HG03025 (cell line): ENCODE measurements around the gene CEP120.
"Not testable (repeated sequence)": the region's sequence is repeated elsewhere in the genome, so short reads cannot be mapped to it uniquely, and the experiment has no call there.

Source experiments
- ATAC-seq: cut with Tn5 transposase; IDR thresholded peaks from one replicate; pipeline ENCODE4 v1.9.1; 2021; ENCODE audit warnings: mild to moderate bottlenecking, moderate library complexity; ENCODE audit not compliant: unreplicated experiment, low FRiP score

CEP120 gene

DNA sequence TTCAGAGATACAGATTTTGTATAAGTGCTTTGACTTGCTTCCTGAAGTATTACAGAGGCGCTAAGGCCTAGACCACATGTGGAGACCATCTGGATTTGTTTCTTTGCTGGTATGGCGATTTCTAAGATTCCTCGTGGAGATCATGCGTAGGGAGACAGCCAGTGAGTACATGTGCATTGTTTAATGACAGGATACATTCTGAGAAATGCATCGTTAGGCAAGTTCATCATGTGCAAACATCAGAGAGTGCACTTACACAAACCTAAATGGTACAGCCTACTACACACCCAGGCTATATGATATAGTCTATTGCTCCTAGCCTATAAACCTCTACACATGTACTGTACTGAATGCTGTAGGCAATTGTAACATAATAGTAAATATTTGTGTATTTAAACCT lies 16.5 kb upstream of the CEP120 start:
- ATAC-seq, result no peak

DNA sequence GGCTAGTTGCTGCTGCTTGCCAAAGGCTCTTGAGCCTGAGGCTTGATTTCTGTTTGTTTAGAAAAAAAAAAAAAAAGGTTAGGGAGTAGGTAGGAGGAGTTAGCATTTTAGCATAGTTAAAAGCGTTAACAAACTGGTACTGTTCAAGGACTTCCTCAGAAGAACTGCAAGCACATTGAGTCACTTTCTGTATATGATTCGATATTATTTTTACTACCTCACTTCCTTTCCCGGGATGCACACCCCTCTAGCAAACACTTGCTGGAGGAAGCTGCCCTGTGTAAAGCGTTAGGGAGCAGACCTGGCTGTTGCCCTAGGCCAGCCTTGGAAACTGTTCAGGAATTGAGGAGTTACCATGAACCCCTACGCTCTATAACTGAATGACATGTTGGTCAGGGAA lies 15.7 kb upstream of the CEP120 start:
- no peak for ATAC-seq

DNA sequence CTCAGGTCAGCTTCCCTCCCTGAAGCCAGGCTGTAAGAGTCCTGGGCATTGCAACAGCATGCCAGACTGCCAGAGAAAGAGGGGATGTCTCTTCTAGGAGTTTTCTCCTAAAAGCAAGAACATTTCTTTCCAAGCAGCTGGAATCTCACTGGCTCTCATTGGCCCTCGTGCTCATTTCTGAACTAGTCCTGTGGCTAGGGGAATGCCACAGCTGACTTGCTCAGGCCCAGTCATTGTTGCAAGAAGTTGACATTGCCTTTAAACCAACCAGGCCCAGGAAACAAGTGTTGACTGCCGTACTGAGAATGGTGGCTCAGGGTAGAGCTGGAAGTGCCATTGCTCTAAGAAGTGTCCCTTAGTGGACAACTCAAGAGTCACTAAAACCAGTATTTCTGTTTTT lies 15.0 kb upstream of the CEP120 start:
- ATAC-seq, result peak; percentile 54

DNA sequence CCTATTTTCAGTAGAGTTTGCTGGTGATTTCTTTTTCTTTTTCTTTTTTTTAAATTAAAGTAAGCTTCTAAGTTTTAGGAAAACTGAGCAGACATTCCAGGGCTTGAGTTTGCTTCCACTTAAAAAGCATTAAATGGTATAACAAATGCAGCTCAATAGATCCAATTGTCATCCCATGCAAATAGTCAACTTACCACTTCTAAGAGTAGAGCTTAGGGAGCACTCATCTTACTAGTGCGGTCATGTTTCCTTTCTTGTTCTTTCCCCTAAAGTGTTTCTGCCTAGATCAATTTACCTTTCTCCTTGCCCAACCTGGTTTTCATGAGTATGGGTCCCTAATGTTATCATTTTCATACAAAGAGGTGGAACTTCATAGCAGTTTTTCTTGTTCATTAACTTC lies 13.0 kb upstream of the CEP120 start:
- no peak for ATAC-seq

DNA sequence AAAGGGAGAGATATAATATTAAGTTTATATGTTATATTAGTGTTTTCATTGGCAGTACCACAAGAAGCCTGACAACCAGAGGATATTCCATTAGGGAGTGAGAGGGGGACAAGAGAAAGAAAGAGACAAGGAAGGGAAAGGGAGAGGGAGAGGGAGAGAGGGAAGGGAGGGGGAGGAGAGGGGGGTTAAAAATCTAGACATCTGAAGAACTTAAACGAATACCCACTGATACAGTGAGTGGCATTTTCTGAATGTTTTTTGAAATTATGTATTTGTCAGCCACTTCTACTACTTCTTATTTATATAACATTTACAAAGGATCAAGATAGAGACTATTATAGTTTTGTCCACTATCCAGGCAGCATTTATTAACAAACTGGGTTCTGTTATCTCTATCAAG lies 11.6 kb upstream of the CEP120 start:
- ATAC-seq, result no peak

DNA sequence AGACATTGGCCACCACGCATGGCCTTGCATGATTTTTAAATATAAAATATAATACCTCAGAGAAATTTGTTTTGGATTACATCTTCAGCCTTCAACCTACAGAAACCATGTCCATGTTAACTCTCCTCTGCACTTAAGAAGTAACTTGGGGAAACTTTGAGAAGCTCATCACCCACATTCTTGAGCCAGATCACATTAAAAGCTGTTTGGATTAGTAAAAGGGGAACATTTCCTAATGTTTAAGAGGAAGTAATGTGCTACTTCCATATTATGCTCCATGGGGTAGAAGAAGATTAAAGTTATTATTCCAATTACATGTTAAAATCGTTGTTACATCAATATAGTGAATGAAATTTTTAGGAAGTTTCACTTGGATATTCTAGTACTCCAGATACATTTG lies 10.4 kb upstream of the CEP120 start:
- no peak for ATAC-seq

DNA sequence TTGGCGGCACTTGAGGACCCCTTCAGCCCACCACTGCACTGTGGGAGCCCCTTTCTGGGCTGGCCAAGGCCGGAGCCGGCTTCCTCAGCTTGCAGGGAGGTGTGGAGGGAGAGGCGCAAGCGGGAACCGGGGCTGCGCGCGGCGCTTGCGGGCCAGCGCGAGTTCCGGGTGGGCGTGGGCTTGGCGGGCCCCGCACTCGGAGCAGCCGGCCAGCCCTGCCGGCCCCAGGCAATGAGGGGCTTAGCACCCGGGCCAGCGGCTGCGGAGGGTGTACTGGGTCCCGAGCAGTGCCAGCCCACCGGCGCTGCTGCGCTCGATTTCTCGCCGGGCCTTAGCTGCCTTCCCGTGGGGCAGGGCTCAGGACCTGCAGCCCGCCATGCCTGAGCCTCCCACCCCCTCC lies 7.2 kb upstream of the CEP120 start:
- not testable (repeated sequence) for ATAC-seq

DNA sequence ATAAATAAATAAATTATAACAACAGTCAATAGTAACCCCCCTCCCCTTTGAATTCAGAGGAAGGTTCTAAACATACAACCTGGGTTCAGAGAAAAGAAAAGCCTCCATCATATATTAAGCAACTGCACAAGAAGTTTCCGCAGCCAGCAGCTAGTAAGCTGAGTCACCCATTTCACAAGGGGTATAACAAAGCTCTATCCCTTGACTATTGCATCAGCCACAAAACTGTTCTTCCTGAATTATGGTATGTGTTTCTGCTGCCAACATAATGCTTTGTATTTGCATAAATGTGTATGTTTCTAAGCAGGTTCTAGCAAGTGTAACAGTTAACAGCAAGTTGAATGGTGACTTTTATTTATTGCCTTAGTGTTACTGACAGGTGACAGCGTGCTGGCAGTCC lies 6.8 kb upstream of the CEP120 start:
- no peak for ATAC-seq

DNA sequence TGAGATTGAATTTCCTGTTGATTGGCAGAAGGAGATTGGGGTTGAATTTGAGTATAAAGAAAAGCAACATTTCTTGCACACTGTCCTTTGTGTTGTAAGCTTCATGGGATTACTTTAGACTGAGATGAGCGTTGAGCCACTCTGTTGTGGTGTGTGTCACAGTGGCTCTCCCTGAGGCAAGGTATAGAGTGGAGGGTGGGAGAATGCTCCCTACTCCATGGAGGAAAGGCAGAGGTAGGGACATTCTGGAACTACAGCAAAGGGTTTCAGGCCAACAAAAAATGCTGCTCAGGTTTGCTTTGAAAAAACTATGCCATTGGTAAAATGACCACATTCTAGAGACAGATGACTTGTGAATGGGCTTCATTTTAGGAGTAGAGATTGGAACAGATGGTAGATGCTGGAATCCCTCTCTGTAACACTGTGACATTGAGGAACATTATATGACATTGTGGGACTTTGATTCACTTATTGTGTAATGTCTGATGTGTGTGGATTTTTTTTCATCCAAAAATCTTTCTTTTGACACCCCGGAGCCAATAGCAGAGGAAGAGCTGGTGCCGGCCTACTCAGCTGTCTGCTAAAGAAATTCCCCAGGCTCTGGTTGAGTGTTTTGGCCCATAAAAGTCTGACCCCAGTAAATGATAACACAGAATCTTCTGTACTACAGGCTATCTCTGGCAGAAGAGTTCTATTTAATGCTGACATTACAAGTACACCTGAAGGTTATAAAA lies 6.2 kb upstream of the CEP120 start:
- no peak for ATAC-seq

DNA sequence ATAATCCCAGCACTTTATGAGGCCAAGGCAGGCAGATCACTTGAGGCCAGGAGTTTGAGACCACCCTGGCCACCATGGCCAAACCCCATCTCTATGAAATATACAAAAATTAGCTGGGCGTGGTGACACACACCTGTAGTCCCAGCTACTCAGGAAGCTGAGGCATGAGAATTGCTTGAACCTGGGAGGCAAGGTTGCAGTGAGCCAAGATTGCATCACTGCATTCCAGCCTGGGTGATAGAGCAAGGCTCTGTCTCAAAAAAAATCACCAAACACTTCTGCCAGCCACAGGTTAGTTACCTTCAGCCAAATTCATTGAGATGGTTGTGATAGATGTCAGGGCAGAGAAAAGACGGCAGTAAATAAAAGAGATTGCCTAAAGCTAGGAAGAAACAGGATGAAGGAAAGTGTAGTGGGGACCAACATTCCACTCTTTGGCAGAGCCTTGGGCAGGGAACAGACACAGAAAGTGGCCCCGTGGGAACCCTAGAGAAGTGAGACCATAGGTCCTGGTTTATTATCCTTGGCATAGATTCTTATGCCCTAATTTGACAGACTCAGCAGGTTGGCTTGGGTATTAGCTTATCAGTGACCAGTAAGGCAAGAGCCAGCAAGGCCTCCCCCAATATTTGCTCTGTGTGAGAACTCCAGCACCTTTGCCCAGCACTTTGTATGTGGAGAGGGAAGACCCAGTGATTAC lies 5.5 kb upstream of the CEP120 start:
- ATAC-seq, result no peak

DNA sequence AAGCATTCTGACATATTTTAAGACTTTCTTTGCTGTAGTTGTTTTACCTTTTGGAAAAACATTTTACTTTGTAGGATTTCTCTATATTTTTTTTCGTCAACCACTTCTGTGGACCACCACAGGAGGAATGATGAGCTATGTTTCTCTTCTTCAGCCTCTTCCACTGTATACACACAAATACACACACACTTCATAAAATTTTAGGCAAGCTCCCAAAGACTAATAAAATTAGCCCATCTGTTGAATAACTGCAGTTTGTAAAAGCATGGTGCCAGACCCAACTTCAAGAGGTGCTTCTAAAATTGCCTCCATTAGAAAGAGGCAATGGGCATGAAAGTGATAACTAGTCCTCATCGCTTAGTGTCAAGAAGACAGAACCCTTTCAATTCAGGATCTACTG lies 4.1 kb upstream of the CEP120 start:
- ATAC-seq, result no peak

DNA sequence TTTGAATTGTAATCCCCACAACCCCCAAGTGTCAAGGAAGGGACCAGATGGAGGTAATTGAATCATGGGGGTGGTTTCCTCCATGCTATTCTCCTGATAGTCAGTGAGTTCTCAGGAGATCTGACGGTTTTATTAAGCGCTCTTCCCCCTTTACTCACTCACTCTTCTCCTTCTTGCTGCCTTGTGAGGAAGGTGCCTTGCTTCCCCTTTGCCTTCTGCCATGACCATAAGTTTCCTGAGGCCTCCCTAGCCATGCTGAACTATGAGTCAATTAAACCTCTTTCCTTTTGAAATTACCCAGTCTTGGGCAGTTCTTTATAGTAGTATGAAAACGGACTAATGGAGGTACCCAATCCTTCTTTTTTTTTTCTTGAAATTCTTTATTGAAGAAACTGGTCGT lies 2.2 kb upstream of the CEP120 start:
- no peak for ATAC-seq

DNA sequence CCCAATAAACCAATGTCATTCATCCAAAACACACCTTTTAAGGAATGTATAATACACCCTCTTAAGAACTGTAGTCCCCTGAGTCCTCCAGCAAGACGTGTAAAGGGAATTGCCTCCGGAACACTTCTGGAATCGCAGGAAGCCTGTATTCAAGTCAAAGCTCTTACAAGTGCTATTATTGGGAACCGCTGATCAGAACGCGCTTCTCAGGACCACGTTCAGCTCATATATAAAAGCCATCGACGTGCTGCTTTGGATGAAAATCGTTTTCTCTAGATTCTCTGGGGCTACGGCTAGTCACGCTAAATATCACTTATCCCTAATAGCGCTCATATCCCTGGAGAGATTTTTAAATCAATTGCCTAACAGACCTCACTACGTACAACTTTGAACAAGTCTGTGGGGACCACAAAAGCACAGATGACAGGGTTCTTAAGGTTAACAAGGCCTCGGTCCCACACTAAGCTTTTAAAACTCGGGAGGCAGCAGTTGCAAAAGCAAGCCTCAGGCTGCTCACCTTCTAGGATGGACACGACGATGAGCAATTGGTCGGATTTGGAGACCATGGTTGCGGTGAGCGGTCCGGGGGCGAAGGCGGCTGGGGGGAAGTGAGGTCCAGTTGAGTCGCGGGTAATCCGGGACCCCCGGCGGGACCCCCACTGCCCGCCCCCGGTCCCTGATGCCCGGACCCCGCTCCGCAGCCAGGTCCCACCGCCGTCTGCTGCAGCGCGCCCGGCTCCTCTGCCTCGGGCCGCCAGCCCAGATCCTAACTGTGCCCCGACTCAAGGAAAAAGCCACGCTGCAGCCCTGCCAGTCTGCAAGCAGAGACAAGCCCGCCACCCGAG lies 548 bp downstream of the CEP120 start:
- peak; percentile 22 for ATAC-seq

DNA sequence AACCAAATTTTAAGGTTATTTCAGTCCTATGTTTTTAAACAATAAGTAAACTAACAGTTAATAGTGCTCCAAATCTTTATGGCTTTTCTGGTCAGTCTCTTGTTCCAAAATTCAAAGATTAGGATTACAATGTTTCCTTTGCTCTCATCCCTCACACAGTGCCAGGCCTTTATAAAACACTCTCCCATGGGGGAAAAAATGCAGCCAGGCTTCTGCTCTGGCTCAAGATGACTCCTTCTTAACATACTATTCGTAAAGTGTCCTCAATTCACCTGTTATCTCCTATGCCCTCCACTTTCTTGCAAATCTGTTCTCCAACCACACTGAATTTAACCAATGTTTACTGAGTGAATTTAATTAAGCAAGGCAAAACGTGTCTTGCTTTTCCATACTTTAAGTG lies 1.4 kb downstream of the CEP120 start:
- no peak for ATAC-seq

DNA sequence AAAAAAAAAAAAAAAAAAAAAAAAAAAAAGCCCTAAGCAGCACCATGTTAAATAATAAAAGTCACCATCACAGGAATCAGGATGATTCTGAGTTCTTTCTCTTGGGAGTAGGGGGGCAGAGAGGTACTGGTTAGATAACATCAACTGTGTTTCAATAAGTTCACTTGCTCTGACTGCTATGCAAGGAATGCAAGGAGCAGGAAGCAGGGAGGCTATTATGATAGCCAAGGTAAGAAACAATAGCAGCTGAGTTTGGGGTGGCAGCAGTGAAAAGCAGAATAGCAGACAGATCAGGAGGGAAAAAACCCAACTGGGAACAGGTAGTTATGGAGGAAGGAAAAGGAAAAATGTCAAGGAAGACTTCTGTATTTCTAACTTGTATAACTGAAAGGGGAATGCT lies 8.2 kb downstream of the CEP120 start:
- ATAC-seq, result no peak

DNA sequence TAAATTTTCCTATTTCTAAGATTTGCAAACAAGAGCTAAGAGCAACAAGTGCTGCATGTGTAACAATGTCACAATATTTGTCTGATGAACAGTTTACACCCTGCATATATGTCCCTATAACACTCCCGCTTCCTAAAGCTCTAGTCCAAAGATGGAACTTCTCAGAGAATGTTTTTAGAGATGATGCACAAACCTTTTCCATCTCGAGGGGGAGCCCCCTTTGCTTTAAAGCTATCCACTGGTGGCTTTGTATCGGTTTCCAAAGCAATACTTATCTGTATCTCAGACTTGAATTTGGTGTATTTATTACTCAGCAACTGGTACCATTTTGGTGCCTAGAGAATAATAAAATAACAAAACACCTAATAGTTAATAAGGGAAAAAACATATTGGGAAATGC lies 11.0 kb downstream of the CEP120 start:
- ATAC-seq, result no peak

DNA sequence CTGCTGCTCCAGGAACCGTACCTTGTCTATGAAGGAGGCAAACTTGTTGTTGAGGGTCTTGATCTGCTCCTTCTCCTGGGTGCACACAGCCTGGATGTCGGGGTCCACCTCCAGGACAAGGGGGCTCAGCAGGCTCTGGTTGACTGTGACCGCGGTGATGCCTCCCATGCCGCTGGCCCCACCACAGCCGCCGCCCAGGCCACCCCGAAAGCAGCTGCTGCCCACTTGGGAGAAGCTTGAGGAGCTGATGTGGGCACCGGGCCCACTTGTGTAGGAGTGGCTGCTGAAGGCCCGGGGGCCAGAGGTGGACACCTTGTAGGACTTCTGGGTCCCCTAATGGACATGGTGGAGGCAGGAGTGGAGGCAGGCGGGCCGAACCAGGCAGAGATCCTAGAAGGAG lies 21.2 kb downstream of the CEP120 start:
- not testable (repeated sequence) for ATAC-seq

DNA sequence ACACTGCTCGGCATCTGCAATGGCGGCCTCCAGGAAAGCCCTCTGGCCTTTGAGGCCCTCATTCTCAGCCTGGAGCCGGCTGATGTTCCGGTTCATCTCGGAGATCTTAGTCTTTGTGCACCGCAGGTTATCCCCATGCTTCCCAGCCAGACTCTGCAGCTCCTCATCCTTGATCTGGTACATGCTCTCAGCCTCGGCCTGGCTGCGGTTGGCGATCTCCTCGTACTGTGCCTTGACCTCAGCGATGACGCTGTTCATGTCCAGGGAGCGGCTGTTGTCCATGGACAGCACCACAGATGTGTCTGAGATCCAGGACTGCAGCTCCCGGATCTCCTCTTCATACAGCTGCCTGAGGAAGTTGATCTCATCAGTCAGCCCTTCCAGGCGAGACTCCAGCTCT lies 21.9 kb downstream of the CEP120 start:
- no peak for ATAC-seq

DNA sequence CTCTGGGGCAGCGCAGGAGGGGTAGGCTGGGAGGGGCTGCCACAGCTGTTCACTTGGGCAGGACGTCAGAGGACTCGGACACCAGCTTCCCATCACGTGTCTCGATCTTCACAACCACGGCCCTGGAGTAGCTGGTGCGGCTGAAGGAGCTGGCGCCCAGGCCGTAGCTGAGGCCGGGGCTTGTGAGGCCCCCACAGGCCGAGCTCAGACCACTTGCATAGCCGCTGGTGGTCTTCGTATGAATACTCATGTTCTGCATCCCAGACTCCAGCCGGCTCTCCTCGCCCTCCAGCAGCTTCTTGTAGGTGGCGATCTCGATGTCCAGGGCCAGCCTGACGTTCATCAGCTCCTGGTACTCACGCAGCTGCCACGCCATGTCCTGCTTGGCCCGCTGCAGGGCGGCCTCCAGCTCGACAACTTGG lies 22.3 kb downstream of the CEP120 start:
- not testable (repeated sequence) for ATAC-seq

DNA sequence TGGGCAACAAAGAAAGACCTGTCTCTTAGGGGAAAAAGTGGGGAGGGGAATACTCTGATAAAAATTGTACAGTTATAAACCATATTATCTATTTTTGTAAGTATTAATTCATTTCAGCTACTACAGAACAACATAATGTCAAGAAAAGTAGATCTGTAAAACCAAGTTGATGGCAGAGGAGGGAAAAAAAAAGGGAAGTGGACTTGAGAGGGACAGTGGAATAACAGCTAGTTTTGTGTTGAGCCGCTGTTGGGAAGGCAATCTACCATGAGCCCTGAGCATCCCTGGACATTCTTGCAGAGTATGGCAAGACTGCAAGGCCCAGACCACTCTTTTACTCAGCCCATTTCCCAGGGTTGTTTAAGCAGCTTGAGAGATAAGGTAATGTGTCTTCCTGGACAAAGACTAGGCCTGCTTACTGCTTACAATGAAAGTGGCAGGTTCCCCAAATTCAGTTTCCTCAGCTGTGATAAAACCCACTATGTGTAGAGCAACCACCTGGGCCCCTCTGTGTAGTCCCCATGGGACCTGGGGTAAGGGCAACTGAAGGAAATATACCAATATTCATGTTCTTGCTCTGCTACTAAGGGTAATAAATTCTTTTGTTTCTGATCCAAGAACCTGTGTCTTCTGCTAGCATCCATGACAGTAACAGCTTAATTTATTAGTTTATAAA lies 25.0 kb downstream of the CEP120 start:
- ATAC-seq, result no peak

DNA sequence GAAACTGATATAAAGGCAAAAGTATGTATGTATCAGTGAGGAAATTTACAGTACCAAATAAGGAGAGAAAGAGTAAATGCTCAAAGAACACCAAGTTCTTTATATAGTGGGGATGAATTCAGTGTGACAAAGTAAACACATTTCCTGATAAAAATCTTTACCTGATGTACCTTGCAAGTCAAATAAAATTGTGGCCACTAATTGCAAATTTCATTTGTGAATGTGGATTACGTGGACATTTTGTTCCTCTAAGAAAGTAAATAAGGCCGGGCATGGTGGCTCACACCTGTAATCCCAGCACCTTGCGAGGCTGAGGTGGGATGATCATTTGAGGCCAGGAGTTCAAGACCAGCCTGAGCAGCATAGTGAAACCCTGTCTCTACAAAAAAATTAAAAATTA lies 25.7 kb downstream of the CEP120 start:
- ATAC-seq, result no peak
